Osteocyte (in vitro differentiated cells): Measurements from ENCODE around the gene CBL. TPM values are rescaled to one million over a fixed set of nuclear protein-coding genes. Genes with fewer than 3 reads are reported as not detected.
A peak's percentile ranks its signal among the peaks of the same experiment; 100 is the strongest.
"Not testable (repeated sequence)": the region's sequence is repeated elsewhere in the genome, so short reads cannot be mapped to it uniquely, and the experiment has no call there.

ENCODE experiments used
- DNase-seq: peaks from one replicate; pipeline ENCODE4 v3.0.0; 2021; ENCODE audit warnings: mixed read lengths; ENCODE audit not compliant: unreplicated experiment; ENCODE audit errors: extremely low spot score
- H3K27ac Mint-ChIP-seq: one replicate; pipeline ENCODE4 v1.8.0; 2021; ENCODE audit warnings: mild to moderate bottlenecking, mixed read lengths; ENCODE audit not compliant: unreplicated experiment
- H3K27me3 Mint-ChIP-seq: one replicate; pipeline ENCODE4 v1.8.0; 2021; ENCODE audit warnings: mixed read lengths; ENCODE audit not compliant: unreplicated experiment
- H3K36me3 Mint-ChIP-seq: one replicate; pipeline ENCODE4 v1.8.0; 2021; ENCODE audit warnings: mixed read lengths; ENCODE audit not compliant: unreplicated experiment
- H3K4me1 Mint-ChIP-seq: one replicate; pipeline ENCODE4 v1.8.0; 2021; ENCODE audit warnings: mixed read lengths; ENCODE audit not compliant: unreplicated experiment
- H3K4me3 Mint-ChIP-seq: one replicate; pipeline ENCODE4 v1.8.0; 2021; ENCODE audit warnings: mild to moderate bottlenecking, moderate library complexity, mixed read lengths; ENCODE audit not compliant: unreplicated experiment
- H3K9me3 Mint-ChIP-seq: one replicate; pipeline ENCODE4 v1.8.0; 2021; ENCODE audit warnings: mixed read lengths; ENCODE audit not compliant: unreplicated experiment
- total RNA-seq: library from RNA; stranded (reverse); gene quantifications from 2 replicates; pipeline ENCODE4 v1.2.1, GENCODE V29; 2021
- TF ChIP-seq, protein P1 (sequence below): fragments of 200-600 bp; sonication (generic); IDR thresholded peaks from 2 replicates; pipeline ENCODE4 v1.5.0; 2021; ENCODE audit warnings: antibody characterized with exemption, mild to moderate bottlenecking, moderate library complexity

Gene CBL
- total RNA-seq, 1 donor from 2014 or later = 20.8 TPM

DNA sequence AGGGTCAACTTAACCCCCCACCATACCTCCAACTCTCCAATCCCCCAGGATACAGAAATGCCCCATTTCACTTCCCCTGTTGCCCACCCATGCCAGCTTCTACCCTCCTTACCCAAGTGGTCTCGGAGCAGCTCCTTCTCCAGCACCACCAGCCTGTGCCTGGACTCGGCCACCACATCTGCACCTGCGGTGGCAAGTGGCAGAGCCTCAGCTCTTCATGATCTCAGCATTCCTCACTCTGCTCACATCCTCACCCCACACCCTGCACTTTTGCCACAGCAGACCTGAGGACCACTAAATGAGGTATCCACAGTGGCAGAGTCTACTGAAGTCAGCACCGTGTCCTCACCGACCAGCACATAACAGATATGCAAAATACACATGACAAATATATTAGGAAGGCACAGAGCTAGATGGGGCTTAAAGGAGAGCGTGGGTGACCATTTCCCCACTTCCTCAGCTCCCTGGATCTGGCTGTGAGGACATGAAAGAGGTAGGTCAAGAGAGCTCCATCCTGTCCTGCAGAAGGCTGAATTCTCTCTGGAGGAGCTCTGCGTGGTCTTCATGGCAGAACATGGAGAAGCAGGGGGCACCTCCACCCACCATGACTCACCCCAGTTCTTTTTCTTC, 11.2 kb upstream of the CBL start:
- H3K4me3 Mint-ChIP-seq = no peak overlapping the region
- peaks cover 11% of the 10 kb centered on the region for H3K27me3 Mint-ChIP-seq
- H3K36me3 Mint-ChIP-seq = no peaks in the 10 kb centered on the region
- no peak overlapping the region for H3K27ac Mint-ChIP-seq
- TF ChIP-seq, protein P1, sequence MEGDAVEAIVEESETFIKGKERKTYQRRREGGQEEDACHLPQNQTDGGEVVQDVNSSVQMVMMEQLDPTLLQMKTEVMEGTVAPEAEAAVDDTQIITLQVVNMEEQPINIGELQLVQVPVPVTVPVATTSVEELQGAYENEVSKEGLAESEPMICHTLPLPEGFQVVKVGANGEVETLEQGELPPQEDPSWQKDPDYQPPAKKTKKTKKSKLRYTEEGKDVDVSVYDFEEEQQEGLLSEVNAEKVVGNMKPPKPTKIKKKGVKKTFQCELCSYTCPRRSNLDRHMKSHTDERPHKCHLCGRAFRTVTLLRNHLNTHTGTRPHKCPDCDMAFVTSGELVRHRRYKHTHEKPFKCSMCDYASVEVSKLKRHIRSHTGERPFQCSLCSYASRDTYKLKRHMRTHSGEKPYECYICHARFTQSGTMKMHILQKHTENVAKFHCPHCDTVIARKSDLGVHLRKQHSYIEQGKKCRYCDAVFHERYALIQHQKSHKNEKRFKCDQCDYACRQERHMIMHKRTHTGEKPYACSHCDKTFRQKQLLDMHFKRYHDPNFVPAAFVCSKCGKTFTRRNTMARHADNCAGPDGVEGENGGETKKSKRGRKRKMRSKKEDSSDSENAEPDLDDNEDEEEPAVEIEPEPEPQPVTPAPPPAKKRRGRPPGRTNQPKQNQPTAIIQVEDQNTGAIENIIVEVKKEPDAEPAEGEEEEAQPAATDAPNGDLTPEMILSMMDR = no peak
- H3K4me1 Mint-ChIP-seq = no peaks in the 10 kb centered on the region
- no peaks in the 10 kb centered on the region for H3K9me3 Mint-ChIP-seq
- no peak for DNase-seq

DNA sequence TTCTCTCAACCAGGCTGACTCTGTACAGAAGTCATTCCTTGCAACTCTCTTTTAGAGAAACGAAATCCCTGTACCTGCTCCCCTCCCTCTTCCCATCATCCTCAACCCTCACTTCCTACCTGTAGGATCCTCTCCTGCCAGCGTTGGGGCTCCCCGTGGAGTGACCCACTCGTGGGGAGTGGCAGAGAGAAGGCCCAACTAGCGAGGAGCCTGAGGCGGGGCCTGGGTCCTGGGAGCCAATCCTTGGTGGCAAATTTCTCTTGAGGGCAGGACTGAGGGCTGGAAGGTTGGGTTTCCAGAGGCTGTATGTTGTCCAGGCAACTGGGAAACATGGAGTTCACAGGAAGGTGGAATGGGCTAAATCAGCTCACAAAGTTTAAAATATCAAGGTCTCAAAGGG, 10.5 kb upstream of the CBL start:
- DNase-seq = no peak
- H3K4me3 Mint-ChIP-seq = no peak overlapping the region
- H3K4me1 Mint-ChIP-seq = no peaks in the 10 kb centered on the region
- TF ChIP-seq, protein P1 = no peak
- H3K27ac Mint-ChIP-seq = no peak overlapping the region
- no peaks in the 10 kb centered on the region for H3K9me3 Mint-ChIP-seq
- H3K36me3 Mint-ChIP-seq = no peaks in the 10 kb centered on the region
- peaks cover 11% of the 10 kb centered on the region for H3K27me3 Mint-ChIP-seq

DNA sequence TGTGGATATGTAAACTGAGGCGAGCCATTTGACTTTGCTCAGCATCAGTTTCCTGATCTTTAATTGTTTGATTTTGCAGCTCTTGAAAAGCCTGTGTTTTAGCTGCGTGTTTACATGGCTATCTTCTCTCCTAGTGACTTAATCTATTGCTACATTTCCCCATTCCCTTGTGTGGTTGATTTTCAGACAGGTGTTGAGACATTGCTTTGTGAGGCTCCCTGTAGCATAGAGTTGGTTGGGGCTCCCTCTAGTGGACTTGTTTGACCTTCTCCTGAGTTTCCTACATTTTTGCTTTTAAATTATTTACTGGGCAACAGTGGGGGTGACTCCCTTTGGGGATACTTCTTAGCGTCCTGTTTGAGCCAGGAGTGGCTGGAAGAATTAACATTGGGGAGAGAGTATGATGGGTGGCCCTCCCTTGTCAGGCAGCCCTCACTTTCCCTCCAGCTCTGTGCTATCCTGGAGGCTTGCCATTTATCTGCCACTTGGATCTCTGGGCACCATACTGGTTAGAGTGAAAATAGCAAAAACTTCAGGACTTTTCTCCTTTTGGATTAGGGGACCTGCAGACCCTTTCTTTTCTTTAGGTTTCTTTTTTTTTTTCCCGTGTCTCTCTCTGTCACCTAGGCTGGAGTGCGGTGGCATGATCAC, 9.2 kb upstream of the CBL start:
- no peaks in the 10 kb centered on the region for H3K4me1 Mint-ChIP-seq
- no peak overlapping the region for H3K4me3 Mint-ChIP-seq
- peaks cover 14% of the 10 kb centered on the region for H3K27me3 Mint-ChIP-seq
- TF ChIP-seq, protein P1 = peak; percentile 88
- H3K36me3 Mint-ChIP-seq = no peaks in the 10 kb centered on the region
- H3K27ac Mint-ChIP-seq = no peak overlapping the region
- no peaks in the 10 kb centered on the region for H3K9me3 Mint-ChIP-seq
- DNase-seq = no peak

DNA sequence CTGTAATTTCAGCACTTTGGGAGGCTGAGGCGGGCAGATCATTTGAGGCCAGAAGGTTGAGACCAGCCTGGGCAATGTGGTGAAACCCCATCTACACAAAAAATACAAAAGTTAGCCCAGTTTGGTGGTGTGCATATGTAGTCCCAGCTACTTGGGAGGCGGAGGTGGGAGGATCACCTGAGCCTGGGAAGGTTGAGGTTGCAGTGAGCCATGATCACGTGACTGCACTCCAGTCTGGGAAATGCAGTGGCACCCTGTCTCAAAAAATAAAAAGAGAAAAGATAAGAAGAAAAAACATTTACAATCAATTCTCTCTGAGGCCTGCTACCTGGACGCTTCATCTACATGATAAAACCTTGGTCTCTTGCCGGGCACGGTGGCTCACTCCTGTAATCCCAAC, 7.2 kb upstream of the CBL start:
- peaks cover 14% of the 10 kb centered on the region for H3K27me3 Mint-ChIP-seq
- TF ChIP-seq, protein P1 = no peak
- no peak overlapping the region for H3K27ac Mint-ChIP-seq
- no peak overlapping the region for H3K4me3 Mint-ChIP-seq
- no peaks in the 10 kb centered on the region for H3K9me3 Mint-ChIP-seq
- no peaks in the 10 kb centered on the region for H3K4me1 Mint-ChIP-seq
- DNase-seq = no peak
- H3K36me3 Mint-ChIP-seq = no peaks in the 10 kb centered on the region

DNA sequence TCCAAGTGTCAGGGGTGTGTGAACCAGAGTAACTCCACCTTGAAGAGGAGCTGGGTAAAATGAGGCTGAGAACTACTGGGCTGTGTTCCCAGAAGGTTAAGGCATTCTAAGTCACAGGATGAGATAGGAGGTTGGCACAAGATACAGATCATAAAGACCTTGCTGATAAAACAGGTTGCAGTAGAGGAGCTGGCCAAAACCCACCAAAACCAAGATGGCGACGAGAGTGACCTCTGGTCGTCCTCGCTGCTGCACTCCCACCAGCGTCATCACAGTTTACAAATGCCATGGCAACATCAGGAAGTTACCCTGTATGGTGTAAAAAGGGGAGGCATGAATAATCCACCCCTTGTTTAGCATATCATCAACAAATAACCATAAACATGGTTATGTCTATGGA, 4.9 kb upstream of the CBL start:
- DNase-seq, H3K27me3 Mint-ChIP-seq, H3K36me3 Mint-ChIP-seq, H3K4me1 Mint-ChIP-seq, H3K27ac Mint-ChIP-seq, H3K9me3 Mint-ChIP-seq, H3K4me3 Mint-ChIP-seq: not testable (repeated sequence)
